ENCODE measurements around the gene ISLR2.

DNA sequence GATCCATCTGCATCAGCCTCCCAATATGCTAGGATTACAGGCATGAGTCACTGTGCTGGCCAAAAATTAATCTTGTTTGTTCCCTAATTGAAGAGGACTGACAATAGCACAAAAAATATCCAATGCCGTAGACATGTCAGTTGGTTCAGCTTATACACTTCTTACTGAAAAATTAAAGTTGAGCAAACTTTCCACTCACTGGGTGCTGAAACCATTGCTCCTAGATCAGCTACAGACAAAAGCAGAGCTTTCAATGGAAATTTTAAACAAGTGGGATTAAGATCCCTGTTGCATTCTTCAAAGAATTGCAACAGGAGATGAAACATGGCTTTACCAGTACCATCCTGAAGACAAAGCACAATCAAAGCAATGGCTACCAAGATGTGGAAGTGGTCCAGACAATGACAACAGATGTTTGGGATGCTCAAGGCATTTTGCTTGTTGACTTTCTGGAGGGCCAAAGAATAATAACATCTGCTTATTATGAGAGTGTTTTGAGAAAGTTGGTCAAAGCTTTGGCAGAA lies 16.0 kb downstream of the ISLR2 start:
- no peak for TF ChIP-seq CTCF (IDR thresholded peaks at IDR 0.05; ENCODE audit: low read depth, low read length, missing input control)
- TF ChIP-seq JUND (IDR thresholded peaks at IDR 0.05): no peak
- TF ChIP-seq MAX (IDR thresholded peaks at IDR 0.05): no peak
- no peak for TF ChIP-seq EGR1 (IDR thresholded peaks at IDR 0.05; ENCODE audit: low read depth in 2 of 2)
- TF ChIP-seq, protein P1, sequence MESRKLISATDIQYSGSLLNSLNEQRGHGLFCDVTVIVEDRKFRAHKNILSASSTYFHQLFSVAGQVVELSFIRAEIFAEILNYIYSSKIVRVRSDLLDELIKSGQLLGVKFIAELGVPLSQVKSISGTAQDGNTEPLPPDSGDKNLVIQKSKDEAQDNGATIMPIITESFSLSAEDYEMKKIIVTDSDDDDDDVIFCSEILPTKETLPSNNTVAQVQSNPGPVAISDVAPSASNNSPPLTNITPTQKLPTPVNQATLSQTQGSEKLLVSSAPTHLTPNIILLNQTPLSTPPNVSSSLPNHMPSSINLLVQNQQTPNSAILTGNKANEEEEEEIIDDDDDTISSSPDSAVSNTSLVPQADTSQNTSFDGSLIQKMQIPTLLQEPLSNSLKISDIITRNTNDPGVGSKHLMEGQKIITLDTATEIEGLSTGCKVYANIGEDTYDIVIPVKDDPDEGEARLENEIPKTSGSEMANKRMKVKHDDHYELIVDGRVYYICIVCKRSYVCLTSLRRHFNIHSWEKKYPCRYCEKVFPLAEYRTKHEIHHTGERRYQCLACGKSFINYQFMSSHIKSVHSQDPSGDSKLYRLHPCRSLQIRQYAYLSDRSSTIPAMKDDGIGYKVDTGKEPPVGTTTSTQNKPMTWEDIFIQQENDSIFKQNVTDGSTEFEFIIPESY (IDR thresholded peaks at IDR 0.05): no peak
- TF ChIP-seq TAF1 (conservative IDR thresholded peaks at IDR 0.05): no peak
- no peak for TF ChIP-seq REST (IDR thresholded peaks at IDR 0.05)
- no peak for TF ChIP-seq RXRA (IDR thresholded peaks at IDR 0.05)
